A549 treated with CORT108297 at 1 μM for 4 hours (cell line): ENCODE results near the gene ERICH6B. TPM values are rescaled to one million over a fixed set of nuclear protein-coding genes. Genes with fewer than 3 reads are reported as not detected.

Source experiments
- total RNA-seq: library from RNA; stranded (reverse); fragments of 200-300 nt; extraction: Qiagen RNA extraction; gene quantifications from 5 replicates; pipeline ENCODE4 v1.2.3, GENCODE V29; 2022

ERICH6B gene
- not detected in 5 replicates for total RNA-seq

DNA sequence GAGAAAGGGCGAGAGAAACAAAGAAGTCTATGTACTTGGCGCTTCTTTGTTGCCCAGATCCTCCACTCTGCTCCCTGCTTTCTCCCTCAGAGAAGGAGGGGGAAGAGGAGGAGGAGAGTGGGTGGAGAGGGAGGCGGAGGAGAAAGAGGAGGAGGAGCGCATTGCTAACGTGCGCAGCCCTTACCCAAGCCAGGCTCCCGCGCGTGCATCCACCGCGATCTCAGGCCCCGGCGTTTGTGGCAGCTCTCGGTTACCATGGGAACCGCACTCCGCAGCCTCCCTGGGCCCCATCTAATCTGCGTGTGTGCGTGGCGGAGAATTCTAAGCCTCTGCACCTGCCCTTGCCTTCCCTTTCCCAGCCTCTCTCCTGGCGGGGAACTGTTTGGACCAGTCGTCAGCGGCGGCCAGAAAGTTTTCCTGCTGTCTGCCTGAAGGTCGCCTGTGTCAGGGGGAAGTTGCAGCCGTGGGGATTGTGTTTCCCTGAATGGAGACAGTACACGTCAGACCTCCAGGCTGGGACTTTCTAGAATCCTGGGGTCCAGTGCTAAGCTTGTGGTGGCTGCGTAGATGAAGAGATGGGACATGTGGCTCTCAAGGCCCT, at the start of gene ERICH6B:
ERICH6B (minus strand) TSS at position 239 of the 601 bp plus-strand sequence. CDS start 18,734 bp downstream, outside the sequence.

Other genes starting within 250 kb of the ERICH6B start
- 7.8 to 9.1 TPM (median 8.2 TPM) in 5 replicates for gene SLC25A30, start 197.4 kb downstream of the ERICH6B start, total RNA-seq
- 12.4 to 15.5 TPM (median 12.8 TPM) in 5 replicates for gene COG3, start 150.8 kb downstream of the ERICH6B start, total RNA-seq
- not detected in 5 replicates for gene CBY2, start 86.6 kb upstream of the ERICH6B start, total RNA-seq
- not detected in 5 replicates for gene SIAH3, start 236.0 kb upstream of the ERICH6B start, total RNA-seq